ENCODE results near the gene TUBB2B. TPM values are rescaled to one million over a fixed set of nuclear protein-coding genes. Genes with fewer than 3 reads are reported as not detected.

TUBB2B gene
- polyA plus RNA-seq, 3 donors = 0.15 to 3.5 TPM; not detected in 1

DNA sequence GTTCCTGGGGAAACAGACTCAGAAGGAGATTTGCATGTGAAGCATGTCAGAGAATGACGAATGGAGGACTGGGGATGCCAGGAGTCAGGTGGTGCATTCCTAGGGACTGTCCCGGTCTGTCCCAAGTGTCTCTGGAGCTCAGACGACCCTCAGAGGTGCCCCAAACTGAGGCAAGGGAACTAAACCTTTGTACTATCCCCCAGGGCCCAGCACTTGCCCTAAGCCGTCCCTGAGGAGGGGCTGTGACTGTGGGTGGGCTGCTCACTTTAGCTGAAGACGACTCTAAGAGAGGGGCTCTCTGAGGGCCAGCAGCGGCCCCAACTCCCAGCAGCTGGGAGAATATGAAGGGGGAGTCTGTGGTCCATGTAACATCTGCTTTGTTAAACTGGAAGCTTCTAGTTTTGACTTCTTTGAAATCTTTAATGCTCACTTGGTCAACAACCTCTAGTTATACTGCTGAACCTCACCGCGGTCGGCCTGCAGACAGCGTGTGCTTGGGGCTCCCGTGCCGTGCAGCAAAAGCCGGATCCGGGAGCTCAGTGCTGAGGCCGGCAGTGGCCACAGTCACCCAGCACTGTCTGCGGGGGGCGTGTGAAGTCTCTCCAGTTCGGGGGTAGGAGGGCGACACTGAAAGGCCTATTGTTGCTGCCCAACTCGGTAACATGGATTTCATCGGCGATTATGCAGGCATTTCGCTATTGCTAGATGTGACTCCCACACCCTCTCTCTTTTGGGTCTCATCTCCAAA lies 34.2 kb downstream of the TUBB2B start:
- DNase-seq = no peak
- intact Hi-C loops (cut with micrococcal nuclease) = no loop called here
- 91% methylated on average over 20 of the region's 23 CpGs for WGBS (ENCODE audit: insufficient coverage)
- Histone ChIP-seq H3K27me3 (ENCODE audit: control insufficient read depth in 2 of 2, insufficient read depth in 2 of 2, low read length in 2 of 2) (peaks cover 0 to 3% of the 10 kb centered on the region in 2 donors), H3K9me3 (replicated peaks in 1 of 2; ENCODE audit: control insufficient read depth in 1 of 2, insufficient read depth in 1 of 2, low read length in 2 of 2) (peaks cover 0 to 7% of the 10 kb centered on the region in 2 donors), H3K36me3 (replicated peaks in 1 of 2; ENCODE audit: control insufficient read depth in 1 of 2, insufficient read depth in 2 of 2, low read length in 2 of 2) (no peaks in the 10 kb centered on the region), H3K27ac (ENCODE audit: low read depth in 1 of 2, low read length in 2 of 2) (no peak overlapping the region), H3K79me2 (ENCODE audit: insufficient read depth, low read length) (no peaks in the 10 kb centered on the region), H3K9ac (ENCODE audit: insufficient read depth, low read length, poor library complexity, severe bottlenecking) (no peak overlapping the region), H3K4me3 (replicated peaks in 1 of 3; ENCODE audit: low read depth in 2 of 3, low read length in 3 of 3) (no peak overlapping the region), H3K4me1 (ENCODE audit: control insufficient read depth in 1 of 2, insufficient read depth in 2 of 2, low read length in 2 of 2) (no peaks in the 10 kb centered on the region), H3K4me2 (replicated peaks; ENCODE audit: extremely low read depth, low read length, poor library complexity, severe bottlenecking) (no peak overlapping the region), H2AFZ (ENCODE audit: insufficient read depth, low read depth, low read length, poor library complexity, severe bottlenecking) (no peak overlapping the region), H4K20me1 (ENCODE audit: insufficient read depth, low read length) (no peaks in the 10 kb centered on the region)
- Mint-ChIP-seq H3K36me3 (no peaks in the 10 kb centered on the region), H3K9me3 (peaks cover 0 to 4% (median 0%) of the 10 kb centered on the region in 7 donors), H3K27me3 (ENCODE audit: low read depth in 3 of 3) (peaks cover 5 to 7% (median 5%) of the 10 kb centered on the region in 3 donors), H3K27ac (no peak overlapping the region), H3K4me1 (no peaks in the 10 kb centered on the region), H3K4me3 (no peak overlapping the region)
- TF ChIP-seq, protein P1, sequence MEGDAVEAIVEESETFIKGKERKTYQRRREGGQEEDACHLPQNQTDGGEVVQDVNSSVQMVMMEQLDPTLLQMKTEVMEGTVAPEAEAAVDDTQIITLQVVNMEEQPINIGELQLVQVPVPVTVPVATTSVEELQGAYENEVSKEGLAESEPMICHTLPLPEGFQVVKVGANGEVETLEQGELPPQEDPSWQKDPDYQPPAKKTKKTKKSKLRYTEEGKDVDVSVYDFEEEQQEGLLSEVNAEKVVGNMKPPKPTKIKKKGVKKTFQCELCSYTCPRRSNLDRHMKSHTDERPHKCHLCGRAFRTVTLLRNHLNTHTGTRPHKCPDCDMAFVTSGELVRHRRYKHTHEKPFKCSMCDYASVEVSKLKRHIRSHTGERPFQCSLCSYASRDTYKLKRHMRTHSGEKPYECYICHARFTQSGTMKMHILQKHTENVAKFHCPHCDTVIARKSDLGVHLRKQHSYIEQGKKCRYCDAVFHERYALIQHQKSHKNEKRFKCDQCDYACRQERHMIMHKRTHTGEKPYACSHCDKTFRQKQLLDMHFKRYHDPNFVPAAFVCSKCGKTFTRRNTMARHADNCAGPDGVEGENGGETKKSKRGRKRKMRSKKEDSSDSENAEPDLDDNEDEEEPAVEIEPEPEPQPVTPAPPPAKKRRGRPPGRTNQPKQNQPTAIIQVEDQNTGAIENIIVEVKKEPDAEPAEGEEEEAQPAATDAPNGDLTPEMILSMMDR (IDR thresholded peaks at IDR 0.05) = no peak

DNA sequence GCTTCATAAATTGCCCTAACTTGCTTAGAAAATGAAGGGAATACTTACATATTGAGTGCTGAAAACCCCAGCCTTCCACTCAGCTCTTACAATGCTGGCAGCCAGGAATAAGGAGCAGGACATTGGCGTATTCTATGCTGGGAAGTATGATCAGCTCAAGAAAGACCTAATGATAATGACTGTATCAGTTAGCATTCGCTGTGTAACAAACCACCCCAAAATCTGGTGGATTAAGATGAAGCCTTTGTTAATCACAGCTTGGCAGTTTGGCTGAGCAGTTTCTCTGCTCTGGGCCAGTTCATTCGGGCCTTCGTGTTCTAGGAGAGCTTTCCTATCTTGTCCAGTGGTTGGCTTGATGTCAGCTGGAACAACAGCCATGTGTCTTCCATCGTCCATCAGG lies 36.7 kb downstream of the TUBB2B start:
- TF ChIP-seq, protein P1 (IDR thresholded peaks at IDR 0.05) = no peak
- 93% methylated on average over 3 of the region's 5 CpGs for WGBS (ENCODE audit: insufficient coverage)

More for the DNA sequence above, 36.7 kb downstream of the TUBB2B start:
- no peak overlapping the region for H3K9ac ChIP-seq (ENCODE audit: insufficient read depth, low read length, poor library complexity, severe bottlenecking)
- Mint-ChIP-seq H3K9me3 (peaks cover 0 to 4% (median 0%) of the 10 kb centered on the region in 7 donors), H3K27me3 (ENCODE audit: low read depth in 3 of 3) (peaks cover 14 to 15% (median 15%) of the 10 kb centered on the region in 3 donors), H3K27ac (no peak overlapping the region), H3K4me1 (no peaks in the 10 kb centered on the region), H3K36me3 (no peaks in the 10 kb centered on the region), H3K4me3 (no peak overlapping the region)
- no peak overlapping the region for H3K4me2 ChIP-seq (replicated peaks; ENCODE audit: extremely low read depth, low read length, poor library complexity, severe bottlenecking)
- peaks cover under 1 to 3% of the 10 kb centered on the region in 2 donors for H3K27me3 ChIP-seq (ENCODE audit: control insufficient read depth in 2 of 2, insufficient read depth in 2 of 2, low read length in 2 of 2)
- peaks cover 0 to 3% of the 10 kb centered on the region in 2 donors for H3K9me3 ChIP-seq (replicated peaks in 1 of 2; ENCODE audit: control insufficient read depth in 1 of 2, insufficient read depth in 1 of 2, low read length in 2 of 2)
- no peak overlapping the region for H3K27ac ChIP-seq (ENCODE audit: low read depth in 1 of 2, low read length in 2 of 2)
- no peaks in the 10 kb centered on the region for H3K36me3 ChIP-seq (replicated peaks in 1 of 2; ENCODE audit: control insufficient read depth in 1 of 2, insufficient read depth in 2 of 2, low read length in 2 of 2)
- H3K79me2 ChIP-seq (ENCODE audit: insufficient read depth, low read length) = no peaks in the 10 kb centered on the region
- H3K4me1 ChIP-seq (ENCODE audit: control insufficient read depth in 1 of 2, insufficient read depth in 2 of 2, low read length in 2 of 2) = no peaks in the 10 kb centered on the region
- no peak overlapping the region for H2AFZ ChIP-seq (ENCODE audit: insufficient read depth, low read depth, low read length, poor library complexity, severe bottlenecking)
- DNase-seq = no peak
- intact Hi-C loops (cut with micrococcal nuclease) = no loop called here
- H3K4me3 ChIP-seq (replicated peaks in 1 of 3; ENCODE audit: low read depth in 2 of 3, low read length in 3 of 3) = no peak overlapping the region
- H4K20me1 ChIP-seq (ENCODE audit: insufficient read depth, low read length) = no peaks in the 10 kb centered on the region

Measured in CD14-positive monocyte (primary cell).